ENCODE results near the gene SLC6A18.

SLC6A18 gene

DNA sequence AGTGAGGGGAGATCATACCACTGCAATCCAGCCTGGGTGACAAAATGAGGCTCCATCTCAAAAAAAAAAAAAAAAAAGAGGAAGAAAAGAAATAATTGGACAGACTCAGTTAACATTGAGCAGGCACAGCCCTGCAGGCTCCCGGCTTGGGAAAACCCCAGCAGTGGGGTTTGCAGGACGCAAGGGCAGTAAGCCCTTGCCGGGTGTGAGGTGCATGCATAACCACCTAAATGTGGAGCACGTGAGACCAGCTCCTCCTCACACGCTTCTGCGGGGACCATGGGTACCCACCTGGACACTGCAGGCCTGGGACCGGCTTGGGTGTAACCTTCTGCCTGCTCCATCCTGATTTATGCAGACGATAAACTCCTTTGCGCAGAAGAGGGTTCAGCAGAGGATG, 4.8 kb upstream of the SLC6A18 start:
- no peaks in the 10 kb centered on the region for H3K9me3 ChIP-seq (ENCODE audit: low read depth, low read length)
- H3K27ac ChIP-seq = no peak overlapping the region
- no peak overlapping the region for H3K9ac ChIP-seq (ENCODE audit: insufficient read length)

DNA sequence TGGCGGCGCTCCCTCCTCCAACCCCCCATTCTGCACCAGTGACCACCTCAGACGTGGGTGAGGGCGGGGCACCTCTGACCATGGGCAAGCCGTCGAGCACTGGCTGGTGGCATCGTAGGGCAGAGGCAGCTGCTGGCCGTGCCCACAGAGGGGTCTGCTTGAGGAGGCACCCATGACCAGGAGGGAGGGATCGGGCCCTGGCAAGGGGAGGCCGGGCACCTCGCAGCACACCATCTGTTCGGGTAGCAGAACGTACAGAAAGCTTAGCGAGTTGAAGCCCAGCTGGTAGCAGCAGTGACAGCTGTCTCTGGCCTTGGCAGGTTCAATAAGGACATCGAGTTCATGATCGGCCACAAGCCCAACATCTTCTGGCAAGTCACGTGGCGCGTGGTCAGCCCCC, 4.3 kb upstream of the SLC6A18 start:
- no peak for DNase-seq (ENCODE audit: low read depth, low spot score)
- no peak for TF ChIP-seq POLR2AphosphoS5 (IDR thresholded peaks at IDR 0.05; ENCODE audit: borderline replicate concordance, low read depth, low read length)
- no peak for TF ChIP-seq FOXP2 (optimal IDR thresholded peaks at IDR 0.05; ENCODE audit: control extremely low read depth, extremely low read length, insufficient read depth)
- TF ChIP-seq EZH2 (IDR thresholded peaks at IDR 0.05) = no peak
- Histone ChIP-seq H3K9ac (ENCODE audit: insufficient read length) (no peak overlapping the region), H3K4me3 (no peak overlapping the region), H3K36me3 (ENCODE audit: insufficient read depth, low read length) (no peaks in the 10 kb centered on the region), H3K9me3 (ENCODE audit: low read depth, low read length) (no peaks in the 10 kb centered on the region), H3K27ac (no peak overlapping the region)

More for the DNA sequence above, 4.8 kb upstream of the SLC6A18 start:
- TF ChIP-seq FOXP2 (optimal IDR thresholded peaks at IDR 0.05; ENCODE audit: control extremely low read depth, extremely low read length, insufficient read depth) = no peak
- no peak for TF ChIP-seq EZH2 (IDR thresholded peaks at IDR 0.05)
- TF ChIP-seq POLR2AphosphoS5 (IDR thresholded peaks at IDR 0.05; ENCODE audit: borderline replicate concordance, low read depth, low read length) = no peak
- no peak for DNase-seq (ENCODE audit: low read depth, low spot score)
- H3K4me3 ChIP-seq = no peak overlapping the region
- no peaks in the 10 kb centered on the region for H3K36me3 ChIP-seq (ENCODE audit: insufficient read depth, low read length)

DNA sequence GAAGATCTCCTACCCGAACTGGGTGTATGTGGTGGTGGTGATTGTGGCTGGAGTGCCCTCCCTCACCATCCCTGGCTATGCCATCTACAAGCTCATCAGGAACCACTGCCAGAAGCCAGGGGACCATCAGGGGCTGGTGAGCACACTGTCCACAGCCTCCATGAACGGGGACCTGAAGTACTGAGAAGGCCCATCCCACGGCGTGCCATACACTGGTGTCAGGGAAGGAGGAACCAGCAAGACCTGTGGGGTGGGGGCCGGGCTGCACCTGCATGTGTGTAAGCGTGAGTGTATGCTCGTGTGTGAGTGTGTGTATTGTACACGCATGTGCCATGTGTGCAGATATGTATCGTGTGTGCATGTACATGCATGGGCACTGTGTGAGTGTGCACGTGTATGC, 3.5 kb upstream of the SLC6A18 start:
- Histone ChIP-seq H3K9me3 (ENCODE audit: low read depth, low read length) (no peaks in the 10 kb centered on the region), H3K9ac (ENCODE audit: insufficient read length) (no peak overlapping the region), H3K36me3 (ENCODE audit: insufficient read depth, low read length) (no peaks in the 10 kb centered on the region), H3K4me3 (no peak overlapping the region), H3K27ac (no peak overlapping the region)
- no peak for DNase-seq (ENCODE audit: low read depth, low spot score)
- TF ChIP-seq POLR2AphosphoS5 (IDR thresholded peaks at IDR 0.05; ENCODE audit: borderline replicate concordance, low read depth, low read length) = no peak
- no peak for TF ChIP-seq EZH2 (IDR thresholded peaks at IDR 0.05)
- no peak for TF ChIP-seq FOXP2 (optimal IDR thresholded peaks at IDR 0.05; ENCODE audit: control extremely low read depth, extremely low read length, insufficient read depth)

DNA sequence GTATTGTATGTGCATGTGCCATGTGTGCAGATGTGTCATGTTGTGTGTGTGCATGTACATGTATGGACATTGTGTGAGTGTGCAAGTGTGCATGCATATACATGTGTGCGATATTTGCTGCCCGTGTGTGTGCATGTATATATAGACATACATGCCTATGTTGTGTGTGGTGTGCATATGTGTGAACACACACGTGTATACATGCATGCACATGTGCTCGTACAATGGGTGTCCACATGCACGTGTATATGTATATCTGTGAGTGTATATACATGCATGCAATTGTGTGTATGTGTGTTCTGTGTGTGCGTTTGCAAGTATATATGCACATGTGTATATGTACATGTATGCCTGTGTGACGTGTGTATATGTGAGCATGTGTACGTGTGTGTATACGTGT, 3.0 kb upstream of the SLC6A18 start:
- H3K27ac ChIP-seq = no peak overlapping the region
- H3K9ac ChIP-seq (ENCODE audit: insufficient read length) = no peak overlapping the region
- no peak for DNase-seq (ENCODE audit: low read depth, low spot score)
- TF ChIP-seq FOXP2 (optimal IDR thresholded peaks at IDR 0.05; ENCODE audit: control extremely low read depth, extremely low read length, insufficient read depth) (no peak), EZH2 (IDR thresholded peaks at IDR 0.05) (no peak), POLR2AphosphoS5 (IDR thresholded peaks at IDR 0.05; ENCODE audit: borderline replicate concordance, low read depth, low read length) (no peak)
- no peak overlapping the region for H3K4me3 ChIP-seq
- H3K36me3 ChIP-seq (ENCODE audit: insufficient read depth, low read length) = no peaks in the 10 kb centered on the region
- no peaks in the 10 kb centered on the region for H3K9me3 ChIP-seq (ENCODE audit: low read depth, low read length)

DNA sequence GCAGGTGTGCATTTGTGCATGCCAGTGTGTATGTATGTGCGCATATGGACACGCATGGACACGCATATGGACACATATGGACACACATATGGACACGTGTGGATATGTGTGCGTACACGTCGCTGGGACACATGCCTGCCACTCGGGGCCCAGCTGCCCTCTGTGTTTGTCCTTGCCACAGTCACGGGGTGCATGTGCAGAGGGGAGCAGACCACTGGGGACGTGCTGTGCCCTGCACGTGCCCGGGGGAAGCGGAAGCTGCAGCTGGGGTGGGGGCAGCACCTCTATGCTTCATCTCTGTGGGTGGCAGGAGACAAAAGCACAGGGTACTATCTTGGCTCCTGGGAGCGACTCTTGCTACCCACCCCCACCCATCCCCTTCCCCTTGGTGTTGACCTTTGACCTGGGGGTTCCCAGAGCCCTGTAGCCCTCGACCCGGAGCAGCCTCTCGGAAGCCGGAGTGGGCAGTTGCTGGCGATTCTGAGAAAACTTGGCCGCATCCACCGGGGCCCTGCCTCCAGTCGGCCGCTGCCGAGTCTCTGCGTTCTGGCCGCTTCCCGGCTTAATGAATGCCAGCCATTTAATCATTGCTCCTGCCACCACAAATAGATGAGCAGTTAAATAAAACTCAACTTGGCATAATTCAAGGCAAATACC, 2.4 kb upstream of the SLC6A18 start:
- Histone ChIP-seq H3K27ac (no peak overlapping the region), H3K9me3 (ENCODE audit: low read depth, low read length) (no peaks in the 10 kb centered on the region), H3K36me3 (ENCODE audit: insufficient read depth, low read length) (no peaks in the 10 kb centered on the region), H3K9ac (ENCODE audit: insufficient read length) (no peak overlapping the region), H3K4me3 (no peak overlapping the region)
- TF ChIP-seq EZH2 (IDR thresholded peaks at IDR 0.05) (no peak), FOXP2 (optimal IDR thresholded peaks at IDR 0.05; ENCODE audit: control extremely low read depth, extremely low read length, insufficient read depth) (no peak), POLR2AphosphoS5 (IDR thresholded peaks at IDR 0.05; ENCODE audit: borderline replicate concordance, low read depth, low read length) (no peak)
- no peak for DNase-seq (ENCODE audit: low read depth, low spot score)

DNA sequence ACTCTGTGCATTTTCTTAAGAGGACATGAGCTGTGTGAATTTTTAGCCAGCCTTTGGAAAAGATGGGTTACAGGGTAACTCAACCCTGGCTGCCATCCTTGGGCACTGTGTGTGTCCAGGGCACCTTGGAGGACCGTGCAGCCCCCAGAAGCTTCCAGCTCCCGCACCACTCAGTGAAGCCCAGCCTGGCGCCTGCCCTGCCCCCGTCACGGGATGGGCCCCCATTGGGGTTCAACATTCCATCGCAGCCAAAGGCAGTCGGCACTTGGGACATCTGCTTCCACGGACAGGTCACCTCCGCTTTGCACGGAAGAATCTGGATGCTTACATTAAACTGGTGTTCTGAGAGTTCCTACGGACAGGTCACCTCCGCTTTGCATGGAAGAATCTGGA, 1.9 kb upstream of the SLC6A18 start:
- Histone ChIP-seq H3K9ac (ENCODE audit: insufficient read length) (no peak overlapping the region), H3K9me3 (ENCODE audit: low read depth, low read length) (no peaks in the 10 kb centered on the region), H3K36me3 (ENCODE audit: insufficient read depth, low read length) (no peaks in the 10 kb centered on the region), H3K27ac (no peak overlapping the region), H3K4me3 (no peak overlapping the region)
- TF ChIP-seq POLR2AphosphoS5 (IDR thresholded peaks at IDR 0.05; ENCODE audit: borderline replicate concordance, low read depth, low read length) = no peak
- no peak for TF ChIP-seq FOXP2 (optimal IDR thresholded peaks at IDR 0.05; ENCODE audit: control extremely low read depth, extremely low read length, insufficient read depth)
- no peak for TF ChIP-seq EZH2 (IDR thresholded peaks at IDR 0.05)
- DNase-seq (ENCODE audit: low read depth, low spot score) = no peak

DNA sequence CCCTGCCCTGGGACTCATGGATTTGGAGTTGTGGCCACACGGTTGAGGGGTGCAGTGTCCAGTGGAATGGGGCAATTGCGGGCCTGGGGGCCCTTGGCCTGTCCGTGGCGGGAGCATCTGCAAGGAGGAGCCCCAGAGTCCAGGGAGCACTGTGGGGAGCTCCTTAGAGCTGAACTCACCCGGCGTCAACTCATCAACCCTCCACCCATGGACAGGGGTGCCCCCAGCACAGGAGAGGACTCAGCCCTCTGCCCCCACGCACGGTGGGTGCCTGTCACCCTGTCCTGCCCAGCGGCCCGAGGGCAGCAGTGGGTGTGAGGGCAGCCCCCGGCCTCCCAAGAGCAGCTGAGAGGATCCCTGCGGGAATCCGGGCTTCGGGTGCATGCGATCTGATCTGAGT, 550 bp upstream of the SLC6A18 start:
- Histone ChIP-seq H3K27ac (no peak overlapping the region), H3K9ac (ENCODE audit: insufficient read length) (no peak overlapping the region), H3K9me3 (ENCODE audit: low read depth, low read length) (no peaks in the 10 kb centered on the region), H3K36me3 (ENCODE audit: insufficient read depth, low read length) (no peaks in the 10 kb centered on the region), H3K4me3 (no peak overlapping the region)
- TF ChIP-seq POLR2AphosphoS5 (IDR thresholded peaks at IDR 0.05; ENCODE audit: borderline replicate concordance, low read depth, low read length) (no peak), FOXP2 (optimal IDR thresholded peaks at IDR 0.05; ENCODE audit: control extremely low read depth, extremely low read length, insufficient read depth) (no peak), EZH2 (IDR thresholded peaks at IDR 0.05) (no peak)
- no peak for DNase-seq (ENCODE audit: low read depth, low spot score)

DNA sequence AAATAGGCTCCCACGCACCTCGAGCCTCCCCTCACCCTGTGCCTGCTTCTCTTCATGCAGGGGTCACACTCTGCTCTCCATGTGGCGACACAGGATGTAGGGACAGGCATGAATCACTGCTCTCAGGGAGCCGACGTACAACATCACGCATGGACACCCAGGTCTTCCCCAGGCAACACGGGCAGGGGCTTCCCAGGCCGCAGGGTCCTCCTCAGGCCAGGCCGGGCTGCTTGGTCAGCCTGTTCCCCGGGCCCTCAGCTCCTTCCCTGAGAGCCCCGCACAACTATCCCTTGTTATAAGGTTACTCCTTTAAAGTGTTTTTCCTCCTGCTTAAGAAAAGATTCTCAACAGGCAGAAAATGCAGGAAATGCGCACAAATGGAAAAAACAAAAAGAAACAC, 1.1 kb downstream of the SLC6A18 start:
- no peak overlapping the region for H3K27ac ChIP-seq

More for the DNA sequence above, 1.1 kb downstream of the SLC6A18 start:
- Histone ChIP-seq H3K9ac (ENCODE audit: insufficient read length) (no peak overlapping the region), H3K9me3 (ENCODE audit: low read depth, low read length) (no peaks in the 10 kb centered on the region), H3K4me3 (no peak overlapping the region), H3K36me3 (ENCODE audit: insufficient read depth, low read length) (no peaks in the 10 kb centered on the region)
- no peak for TF ChIP-seq EZH2 (IDR thresholded peaks at IDR 0.05)
- no peak for TF ChIP-seq POLR2AphosphoS5 (IDR thresholded peaks at IDR 0.05; ENCODE audit: borderline replicate concordance, low read depth, low read length)
- TF ChIP-seq FOXP2 (optimal IDR thresholded peaks at IDR 0.05; ENCODE audit: control extremely low read depth, extremely low read length, insufficient read depth) = no peak
- no peak for DNase-seq (ENCODE audit: low read depth, low spot score)

Measured in SK-N-MC (cell line).